GM23338 (cell line): ENCODE measurements around the gene PXDN. TPM values are rescaled to one million over a fixed set of nuclear protein-coding genes. Genes with fewer than 3 reads are reported as not detected.
A peak's percentile ranks its signal among the peaks of the same experiment; 100 is the strongest.

Experiments
- ATAC-seq: fragments of 200-7000 bp; cut with Tn5 transposase; 3 replicates; pipeline ENCODE4 v1.9.1; 2020
- DNase-seq: peaks from one replicate; pipeline ENCODE4 v3.0.0-alpha.2; 2015; ENCODE audit warnings: low spot score
- H2AFZ ChIP-seq: fragments of 200-600 bp; sonication (generic); 2 replicates; pipeline ENCODE4 v1.8.0; 2016; ENCODE audit warnings: antibody characterized with exemption, mild to moderate bottlenecking, moderate library complexity
- H3F3A ChIP-seq: fragments of 200-600 bp; sonication (generic); replicated peaks from 2 replicates; pipeline ENCODE4 v1.8.0; 2017; ENCODE audit warnings: antibody characterized with exemption, mixed run types, low read depth
- H3K27ac ChIP-seq: fragments of 200-600 bp; sonication (generic); 2 replicates; pipeline ENCODE4 v1.6.1; 2016; ENCODE audit warnings: low read depth
- H3K27me3 ChIP-seq: fragments of 200-600 bp; sonication (generic); 2 replicates; pipeline ENCODE4 v1.8.0; 2016; ENCODE audit warnings: mild to moderate bottlenecking, mixed run types, moderate library complexity; ENCODE audit not compliant: insufficient read depth
- H3K36me3 ChIP-seq: fragments of 200-600 bp; sonication (generic); 2 replicates; pipeline ENCODE4 v1.8.0; 2016; ENCODE audit warnings: mild to moderate bottlenecking; ENCODE audit not compliant: insufficient read depth
- H3K4me1 ChIP-seq: fragments of 200-600 bp; sonication (generic); 2 replicates; pipeline ENCODE4 v1.8.0; 2016; ENCODE audit warnings: mild to moderate bottlenecking, moderate library complexity; ENCODE audit not compliant: insufficient read depth
- H3K4me2 ChIP-seq: fragments of 200-600 bp; sonication (generic); 2 replicates; pipeline ENCODE4 v1.7.1; 2017; ENCODE audit warnings: mixed run types
- H3K4me3 ChIP-seq: fragments of 200-600 bp; sonication (generic); 2 replicates; pipeline ENCODE4 v1.6.1; 2016; ENCODE audit warnings: mixed run types
- H3K79me2 ChIP-seq: fragments of 200-600 bp; sonication (generic); replicated peaks from 2 replicates; pipeline ENCODE4 v1.8.0; 2017; ENCODE audit warnings: mild to moderate bottlenecking; ENCODE audit not compliant: insufficient read depth
- H3K9me2 ChIP-seq: fragments of 200-600 bp; sonication (generic); 2 replicates; pipeline ENCODE4 v1.8.0; 2017; ENCODE audit not compliant: insufficient read depth
- H4K20me1 ChIP-seq: fragments of 200-600 bp; sonication (generic); replicated peaks from 2 replicates; pipeline ENCODE4 v1.8.0; 2017; ENCODE audit warnings: mild to moderate bottlenecking; ENCODE audit not compliant: insufficient read depth
- H3K27ac Mint-ChIP-seq: 2 replicates; pipeline ENCODE4 v1.8.0; 2020; ENCODE audit warnings: inconsistent platforms, mild to moderate bottlenecking, moderate library complexity, mixed read lengths
- H3K27me3 Mint-ChIP-seq: 3 replicates; pipeline ENCODE4 v1.8.0; 2022; ENCODE audit warnings: low read depth, mild to moderate bottlenecking, moderate library complexity, mixed read lengths, inconsistent platforms; ENCODE audit not compliant: insufficient read depth, poor library complexity
- H3K36me3 Mint-ChIP-seq: 3 replicates; pipeline ENCODE4 v1.8.0; 2021; ENCODE audit warnings: low read depth, mild to moderate bottlenecking, inconsistent platforms, moderate library complexity, mixed read lengths
- H3K4me1 Mint-ChIP-seq: 3 replicates; pipeline ENCODE4 v1.8.0; 2020; ENCODE audit warnings: mild to moderate bottlenecking, inconsistent platforms, mixed read lengths
- H3K4me3 Mint-ChIP-seq: 3 replicates; pipeline ENCODE4 v1.8.0; 2021; ENCODE audit warnings: moderate library complexity, mild to moderate bottlenecking, inconsistent platforms, mixed read lengths
- H3K9me3 Mint-ChIP-seq: 3 replicates; pipeline ENCODE4 v1.8.0; 2020; ENCODE audit warnings: moderate library complexity, mild to moderate bottlenecking, inconsistent platforms, mixed read lengths
- CREB1 ChIP-seq: fragments of 250-450 bp; sonication (Bioruptor Pico); IDR thresholded peaks from 2 replicates; pipeline ENCODE4 v1.5.0; 2020; ENCODE audit warnings: low read depth, mild to moderate bottlenecking, moderate library complexity
- EZH2 ChIP-seq: fragments of 200-600 bp; sonication (generic); IDR thresholded peaks from one replicate; pipeline ENCODE4 v1.8.0; 2017; ENCODE audit warnings: antibody characterized with exemption, mild to moderate bottlenecking, low read depth; ENCODE audit not compliant: unreplicated experiment
- EZH2phosphoT487 ChIP-seq: fragments of 200-600 bp; sonication (generic); IDR thresholded peaks from one replicate; pipeline ENCODE4 v1.8.1; 2018; ENCODE audit warnings: antibody characterized with exemption; ENCODE audit not compliant: unreplicated experiment
- JUNB ChIP-seq: IDR thresholded peaks from one replicate; pipeline ENCODE4 v1.6.1; 2016; ENCODE audit warnings: antibody characterized with exemption; ENCODE audit not compliant: unreplicated experiment
- POLR2AphosphoS5 ChIP-seq: IDR thresholded peaks from 2 replicates; pipeline ENCODE4 v1.6.1; 2016; ENCODE audit warnings: antibody characterized with exemption, low read depth
- STAT1 ChIP-seq: IDR thresholded peaks from one replicate; pipeline ENCODE4 v1.6.1; 2016; ENCODE audit warnings: antibody characterized with exemption; ENCODE audit not compliant: unreplicated experiment
- ZNF114 ChIP-seq: fragments of 250-450 bp; sonication (Bioruptor Pico); IDR thresholded peaks from 2 replicates; pipeline ENCODE4 v1.5.0; 2020; ENCODE audit warnings: mild to moderate bottlenecking, moderate library complexity
- ZNF331 ChIP-seq: fragments of 250-450 bp; sonication (Bioruptor Pico); IDR thresholded peaks from 2 replicates; pipeline ENCODE4 v1.5.0; 2020; ENCODE audit warnings: low read depth, mild to moderate bottlenecking, moderate library complexity
- polyA plus RNA-seq: library from polyadenylated mRNA; unstranded; fragments of >200 nt; fragmentation: Nextera tagmentation; extraction: Ambion mirVana; gene quantifications from 2 replicates; pipeline ENCODE4 v1.2.1, GENCODE V29; 2016
- total RNA-seq: library from RNA; depleted of rRNA; stranded (reverse); fragments of >200 nt; shearing (Covaris generic); gene quantifications from 2 replicates; pipeline ENCODE4 v1.2.3, GENCODE V29; 2014
- TF ChIP-seq, protein P1 (sequence below): fragments of 250-450 bp; sonication (Bioruptor Pico); IDR thresholded peaks from 2 replicates; pipeline ENCODE4 v1.5.0; 2020; ENCODE audit warnings: mild to moderate bottlenecking, moderate library complexity
- TF ChIP-seq, protein P2 (sequence below): IDR thresholded peaks from one replicate; pipeline ENCODE4 v1.6.1; 2018; ENCODE audit warnings: antibody characterized with exemption; ENCODE audit not compliant: unreplicated experiment
- TF ChIP-seq, protein P3 (sequence below), 2 experiments: fragments of 200-600 bp in 1 of 2; sonication (generic) in 1 of 2; conservative IDR thresholded peaks; 2 replicates each; pipeline versions ENCODE4 v1.5.1 to v1.6.1; 2016 to 2017; ENCODE audit warnings: antibody characterized with exemption in 2 of 2, low read depth in 2 of 2, mild to moderate bottlenecking in 2 of 2, moderate library complexity in 1 of 2
- TF ChIP-seq, protein P4 (sequence below): IDR thresholded peaks from 2 replicates; pipeline ENCODE4 v1.6.1; 2016; ENCODE audit warnings: antibody characterized with exemption

The PXDN gene
- total and polyA plus RNA-seq, 2 experiments from 2014 or later = 42.2 to 225 TPM

DNA sequence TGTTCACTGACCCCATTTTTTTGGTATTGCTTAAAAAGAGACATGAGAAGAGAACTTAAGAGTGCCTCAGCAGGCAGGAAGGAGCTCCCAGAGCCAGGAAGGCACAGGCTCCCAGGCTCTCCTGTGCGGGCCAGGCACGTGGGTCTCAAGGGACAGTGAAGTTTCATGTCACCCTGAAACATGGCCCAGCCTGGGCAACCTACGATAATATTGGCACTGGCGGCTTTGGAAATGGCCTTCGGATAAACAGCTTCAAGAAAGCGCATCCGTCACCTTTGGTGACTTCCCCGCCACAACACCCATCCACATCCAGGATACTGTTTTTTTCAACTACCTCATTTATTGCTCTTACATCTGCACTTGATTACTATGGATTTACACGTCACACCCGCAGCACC, 30.5 kb downstream of the PXDN start (continued):
- TF ChIP-seq, protein P1, sequence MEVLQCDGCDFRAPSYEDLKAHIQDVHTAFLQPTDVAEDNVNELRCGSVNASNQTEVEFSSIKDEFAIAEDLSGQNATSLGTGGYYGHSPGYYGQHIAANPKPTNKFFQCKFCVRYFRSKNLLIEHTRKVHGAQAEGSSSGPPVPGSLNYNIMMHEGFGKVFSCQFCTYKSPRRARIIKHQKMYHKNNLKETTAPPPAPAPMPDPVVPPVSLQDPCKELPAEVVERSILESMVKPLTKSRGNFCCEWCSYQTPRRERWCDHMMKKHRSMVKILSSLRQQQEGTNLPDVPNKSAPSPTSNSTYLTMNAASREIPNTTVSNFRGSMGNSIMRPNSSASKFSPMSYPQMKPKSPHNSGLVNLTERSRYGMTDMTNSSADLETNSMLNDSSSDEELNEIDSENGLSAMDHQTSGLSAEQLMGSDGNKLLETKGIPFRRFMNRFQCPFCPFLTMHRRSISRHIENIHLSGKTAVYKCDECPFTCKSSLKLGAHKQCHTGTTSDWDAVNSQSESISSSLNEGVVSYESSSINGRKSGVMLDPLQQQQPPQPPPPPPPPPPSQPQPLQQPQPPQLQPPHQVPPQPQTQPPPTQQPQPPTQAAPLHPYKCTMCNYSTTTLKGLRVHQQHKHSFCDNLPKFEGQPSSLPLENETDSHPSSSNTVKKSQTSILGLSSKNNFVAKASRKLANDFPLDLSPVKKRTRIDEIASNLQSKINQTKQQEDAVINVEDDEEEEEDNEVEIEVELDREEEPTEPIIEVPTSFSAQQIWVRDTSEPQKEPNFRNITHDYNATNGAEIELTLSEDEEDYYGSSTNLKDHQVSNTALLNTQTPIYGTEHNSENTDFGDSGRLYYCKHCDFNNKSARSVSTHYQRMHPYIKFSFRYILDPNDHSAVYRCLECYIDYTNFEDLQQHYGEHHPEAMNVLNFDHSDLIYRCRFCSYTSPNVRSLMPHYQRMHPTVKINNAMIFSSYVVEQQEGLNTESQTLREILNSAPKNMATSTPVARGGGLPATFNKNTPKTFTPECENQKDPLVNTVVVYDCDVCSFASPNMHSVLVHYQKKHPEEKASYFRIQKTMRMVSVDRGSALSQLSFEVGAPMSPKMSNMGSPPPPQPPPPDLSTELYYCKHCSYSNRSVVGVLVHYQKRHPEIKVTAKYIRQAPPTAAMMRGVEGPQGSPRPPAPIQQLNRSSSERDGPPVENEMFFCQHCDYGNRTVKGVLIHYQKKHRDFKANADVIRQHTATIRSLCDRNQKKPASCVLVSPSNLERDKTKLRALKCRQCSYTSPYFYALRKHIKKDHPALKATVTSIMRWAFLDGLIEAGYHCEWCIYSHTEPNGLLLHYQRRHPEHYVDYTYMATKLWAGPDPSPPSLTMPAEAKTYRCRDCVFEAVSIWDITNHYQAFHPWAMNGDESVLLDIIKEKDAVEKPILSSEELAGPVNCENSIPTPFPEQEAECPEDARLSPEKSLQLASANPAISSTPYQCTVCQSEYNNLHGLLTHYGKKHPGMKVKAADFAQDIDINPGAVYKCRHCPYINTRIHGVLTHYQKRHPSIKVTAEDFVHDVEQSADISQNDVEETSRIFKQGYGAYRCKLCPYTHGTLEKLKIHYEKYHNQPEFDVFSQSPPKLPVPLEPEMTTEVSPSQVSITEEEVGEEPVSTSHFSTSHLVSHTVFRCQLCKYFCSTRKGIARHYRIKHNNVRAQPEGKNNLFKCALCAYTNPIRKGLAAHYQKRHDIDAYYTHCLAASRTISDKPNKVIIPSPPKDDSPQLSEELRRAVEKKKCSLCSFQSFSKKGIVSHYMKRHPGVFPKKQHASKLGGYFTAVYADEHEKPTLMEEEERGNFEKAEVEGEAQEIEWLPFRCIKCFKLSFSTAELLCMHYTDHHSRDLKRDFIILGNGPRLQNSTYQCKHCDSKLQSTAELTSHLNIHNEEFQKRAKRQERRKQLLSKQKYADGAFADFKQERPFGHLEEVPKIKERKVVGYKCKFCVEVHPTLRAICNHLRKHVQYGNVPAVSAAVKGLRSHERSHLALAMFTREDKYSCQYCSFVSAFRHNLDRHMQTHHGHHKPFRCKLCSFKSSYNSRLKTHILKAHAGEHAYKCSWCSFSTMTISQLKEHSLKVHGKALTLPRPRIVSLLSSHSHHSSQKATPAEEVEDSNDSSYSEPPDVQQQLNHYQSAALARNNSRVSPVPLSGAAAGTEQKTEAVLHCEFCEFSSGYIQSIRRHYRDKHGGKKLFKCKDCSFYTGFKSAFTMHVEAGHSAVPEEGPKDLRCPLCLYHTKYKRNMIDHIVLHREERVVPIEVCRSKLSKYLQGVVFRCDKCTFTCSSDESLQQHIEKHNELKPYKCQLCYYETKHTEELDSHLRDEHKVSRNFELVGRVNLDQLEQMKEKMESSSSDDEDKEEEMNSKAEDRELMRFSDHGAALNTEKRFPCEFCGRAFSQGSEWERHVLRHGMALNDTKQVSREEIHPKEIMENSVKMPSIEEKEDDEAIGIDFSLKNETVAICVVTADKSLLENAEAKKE = no peak
- TF ChIP-seq JUNB = no peak

DNA sequence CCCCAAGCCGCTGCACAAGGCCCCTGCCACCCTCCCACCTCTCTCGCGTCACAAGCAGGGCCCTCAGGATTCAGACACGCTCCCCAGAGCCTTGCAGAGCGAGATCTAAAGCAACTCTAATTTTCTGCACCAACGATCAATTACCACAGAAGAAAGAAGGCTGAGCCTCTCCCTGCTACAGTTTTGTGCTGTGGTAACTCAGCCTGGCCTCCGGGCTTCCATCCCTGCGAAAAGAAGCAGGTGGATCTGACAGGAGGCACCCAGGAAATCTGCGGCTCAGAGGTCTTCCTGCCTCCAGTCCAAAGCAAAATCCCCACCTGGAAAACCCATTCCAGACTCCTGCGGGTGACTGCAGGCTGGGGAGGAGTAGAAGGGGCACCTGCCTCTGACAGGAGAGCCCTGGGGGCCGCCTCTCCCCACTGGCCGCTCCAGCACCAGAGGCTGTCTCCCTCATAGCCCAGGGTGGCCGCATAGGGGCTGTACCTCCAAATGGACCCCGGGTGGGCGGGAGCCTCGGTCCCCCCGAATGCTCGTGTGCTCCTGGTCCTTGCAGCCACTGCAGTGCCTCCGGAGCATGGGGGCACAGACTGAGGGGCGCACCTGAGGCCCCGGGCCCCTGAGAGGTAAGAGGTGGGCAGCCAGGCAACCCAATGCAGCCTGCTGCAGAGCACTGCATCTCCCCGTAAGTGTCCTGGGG, 31.0 kb downstream of the PXDN start:
- Mint-ChIP-seq H3K9me3 (no peaks in the 10 kb centered on the region), H3K27me3 (peaks cover 5% of the 10 kb centered on the region), H3K27ac (no peak overlapping the region), H3K4me1 (peaks cover 50% of the 10 kb centered on the region), H3K36me3 (peaks cover 4% of the 10 kb centered on the region; the same call in 1 of the 3 replicates), H3K4me3 (no peak overlapping the region)
- H3K27me3 ChIP-seq = no peaks in the 10 kb centered on the region
- no peak for ATAC-seq
- 0 out of 2 replicates have a peak, but pooled peaks cover 3% of the 10 kb centered on the region for H3K9me2 ChIP-seq
- no peak overlapping the region for H2AFZ ChIP-seq
- DNase-seq = no peak
- H3K36me3 ChIP-seq = no peaks in the 10 kb centered on the region
- H4K20me1 ChIP-seq = peaks cover 7% of the 10 kb centered on the region; the same call in 1 of the 2 replicates
- H3K27ac ChIP-seq = peak overlapping the region; percentile 45; the same call in 1 of the 2 replicates
- no peak overlapping the region for H3K4me3 ChIP-seq
- no peak overlapping the region for H3K4me2 ChIP-seq
- peaks cover 67% of the 10 kb centered on the region for H3K79me2 ChIP-seq
- H3K4me1 ChIP-seq = peaks cover 27% of the 10 kb centered on the region
- H3F3A ChIP-seq = no peaks in the 10 kb centered on the region; the same call in 1 of the 2 replicates
- TF ChIP-seq JUNB = no peak
- TF ChIP-seq POLR2AphosphoS5 = no peak
- TF ChIP-seq CREB1 (CRISPR knock-in tag) = no peak
- no peak for TF ChIP-seq ZNF114
- TF ChIP-seq, protein P2, sequence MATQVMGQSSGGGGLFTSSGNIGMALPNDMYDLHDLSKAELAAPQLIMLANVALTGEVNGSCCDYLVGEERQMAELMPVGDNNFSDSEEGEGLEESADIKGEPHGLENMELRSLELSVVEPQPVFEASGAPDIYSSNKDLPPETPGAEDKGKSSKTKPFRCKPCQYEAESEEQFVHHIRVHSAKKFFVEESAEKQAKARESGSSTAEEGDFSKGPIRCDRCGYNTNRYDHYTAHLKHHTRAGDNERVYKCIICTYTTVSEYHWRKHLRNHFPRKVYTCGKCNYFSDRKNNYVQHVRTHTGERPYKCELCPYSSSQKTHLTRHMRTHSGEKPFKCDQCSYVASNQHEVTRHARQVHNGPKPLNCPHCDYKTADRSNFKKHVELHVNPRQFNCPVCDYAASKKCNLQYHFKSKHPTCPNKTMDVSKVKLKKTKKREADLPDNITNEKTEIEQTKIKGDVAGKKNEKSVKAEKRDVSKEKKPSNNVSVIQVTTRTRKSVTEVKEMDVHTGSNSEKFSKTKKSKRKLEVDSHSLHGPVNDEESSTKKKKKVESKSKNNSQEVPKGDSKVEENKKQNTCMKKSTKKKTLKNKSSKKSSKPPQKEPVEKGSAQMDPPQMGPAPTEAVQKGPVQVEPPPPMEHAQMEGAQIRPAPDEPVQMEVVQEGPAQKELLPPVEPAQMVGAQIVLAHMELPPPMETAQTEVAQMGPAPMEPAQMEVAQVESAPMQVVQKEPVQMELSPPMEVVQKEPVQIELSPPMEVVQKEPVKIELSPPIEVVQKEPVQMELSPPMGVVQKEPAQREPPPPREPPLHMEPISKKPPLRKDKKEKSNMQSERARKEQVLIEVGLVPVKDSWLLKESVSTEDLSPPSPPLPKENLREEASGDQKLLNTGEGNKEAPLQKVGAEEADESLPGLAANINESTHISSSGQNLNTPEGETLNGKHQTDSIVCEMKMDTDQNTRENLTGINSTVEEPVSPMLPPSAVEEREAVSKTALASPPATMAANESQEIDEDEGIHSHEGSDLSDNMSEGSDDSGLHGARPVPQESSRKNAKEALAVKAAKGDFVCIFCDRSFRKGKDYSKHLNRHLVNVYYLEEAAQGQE = no peak
- TF ChIP-seq, protein P3, sequence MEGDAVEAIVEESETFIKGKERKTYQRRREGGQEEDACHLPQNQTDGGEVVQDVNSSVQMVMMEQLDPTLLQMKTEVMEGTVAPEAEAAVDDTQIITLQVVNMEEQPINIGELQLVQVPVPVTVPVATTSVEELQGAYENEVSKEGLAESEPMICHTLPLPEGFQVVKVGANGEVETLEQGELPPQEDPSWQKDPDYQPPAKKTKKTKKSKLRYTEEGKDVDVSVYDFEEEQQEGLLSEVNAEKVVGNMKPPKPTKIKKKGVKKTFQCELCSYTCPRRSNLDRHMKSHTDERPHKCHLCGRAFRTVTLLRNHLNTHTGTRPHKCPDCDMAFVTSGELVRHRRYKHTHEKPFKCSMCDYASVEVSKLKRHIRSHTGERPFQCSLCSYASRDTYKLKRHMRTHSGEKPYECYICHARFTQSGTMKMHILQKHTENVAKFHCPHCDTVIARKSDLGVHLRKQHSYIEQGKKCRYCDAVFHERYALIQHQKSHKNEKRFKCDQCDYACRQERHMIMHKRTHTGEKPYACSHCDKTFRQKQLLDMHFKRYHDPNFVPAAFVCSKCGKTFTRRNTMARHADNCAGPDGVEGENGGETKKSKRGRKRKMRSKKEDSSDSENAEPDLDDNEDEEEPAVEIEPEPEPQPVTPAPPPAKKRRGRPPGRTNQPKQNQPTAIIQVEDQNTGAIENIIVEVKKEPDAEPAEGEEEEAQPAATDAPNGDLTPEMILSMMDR (conservative IDR thresholded peaks at IDR 0.05; ENCODE audit: low read depth in 2 of 2) = no peak
- TF ChIP-seq STAT1 = no peak
- TF ChIP-seq, protein P4, sequence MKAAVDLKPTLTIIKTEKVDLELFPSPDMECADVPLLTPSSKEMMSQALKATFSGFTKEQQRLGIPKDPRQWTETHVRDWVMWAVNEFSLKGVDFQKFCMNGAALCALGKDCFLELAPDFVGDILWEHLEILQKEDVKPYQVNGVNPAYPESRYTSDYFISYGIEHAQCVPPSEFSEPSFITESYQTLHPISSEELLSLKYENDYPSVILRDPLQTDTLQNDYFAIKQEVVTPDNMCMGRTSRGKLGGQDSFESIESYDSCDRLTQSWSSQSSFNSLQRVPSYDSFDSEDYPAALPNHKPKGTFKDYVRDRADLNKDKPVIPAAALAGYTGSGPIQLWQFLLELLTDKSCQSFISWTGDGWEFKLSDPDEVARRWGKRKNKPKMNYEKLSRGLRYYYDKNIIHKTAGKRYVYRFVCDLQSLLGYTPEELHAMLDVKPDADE = no peak
- TF ChIP-seq EZH2 = no peak
- no peak for TF ChIP-seq EZH2phosphoT487
- no peak for TF ChIP-seq ZNF331 (CRISPR knock-in tag)
